Stimulated activated naive CD8-positive, alpha-beta T cell treated with anti-CD3 and anti-CD28 coated beads, Interleukin-15, amount 100 ng/mL, for 72 hours (primary cell): ENCODE data around the gene TBX1.

ENCODE experiments used
- ATAC-seq: fragments of 150-1000 bp; cut with Tn5 transposase; 2 replicates; pipeline ENCODE4 v1.10.0; 2021; ENCODE audit warnings: mild to moderate bottlenecking, moderate library complexity
- DNase-seq, 2 donors: peaks; one replicate each; pipeline ENCODE4 v3.0.0; 2021 to 2022
- H3K27ac Mint-ChIP-seq, 2 donors: one replicate each; pipeline ENCODE4 v1.8.0; 2022; ENCODE audit warnings: mild to moderate bottlenecking in 2 of 2, mixed read lengths in 2 of 2, moderate library complexity in 2 of 2
- H3K27me3 Mint-ChIP-seq: one replicate; pipeline ENCODE4 v1.8.0; 2022; ENCODE audit warnings: mixed read lengths
- H3K4me1 Mint-ChIP-seq: one replicate; pipeline ENCODE4 v1.8.0; 2022; ENCODE audit warnings: mild to moderate bottlenecking, mixed read lengths
- H3K4me3 Mint-ChIP-seq, 2 donors: one replicate each; pipeline ENCODE4 v1.8.0; 2022; ENCODE audit warnings: mild to moderate bottlenecking in 2 of 2, mixed read lengths in 2 of 2, moderate library complexity in 1 of 2
- H3K9me3 Mint-ChIP-seq, 2 donors: one replicate each; pipeline ENCODE4 v1.8.0; 2022; ENCODE audit warnings: mixed read lengths in 2 of 2

The TBX1 gene

DNA sequence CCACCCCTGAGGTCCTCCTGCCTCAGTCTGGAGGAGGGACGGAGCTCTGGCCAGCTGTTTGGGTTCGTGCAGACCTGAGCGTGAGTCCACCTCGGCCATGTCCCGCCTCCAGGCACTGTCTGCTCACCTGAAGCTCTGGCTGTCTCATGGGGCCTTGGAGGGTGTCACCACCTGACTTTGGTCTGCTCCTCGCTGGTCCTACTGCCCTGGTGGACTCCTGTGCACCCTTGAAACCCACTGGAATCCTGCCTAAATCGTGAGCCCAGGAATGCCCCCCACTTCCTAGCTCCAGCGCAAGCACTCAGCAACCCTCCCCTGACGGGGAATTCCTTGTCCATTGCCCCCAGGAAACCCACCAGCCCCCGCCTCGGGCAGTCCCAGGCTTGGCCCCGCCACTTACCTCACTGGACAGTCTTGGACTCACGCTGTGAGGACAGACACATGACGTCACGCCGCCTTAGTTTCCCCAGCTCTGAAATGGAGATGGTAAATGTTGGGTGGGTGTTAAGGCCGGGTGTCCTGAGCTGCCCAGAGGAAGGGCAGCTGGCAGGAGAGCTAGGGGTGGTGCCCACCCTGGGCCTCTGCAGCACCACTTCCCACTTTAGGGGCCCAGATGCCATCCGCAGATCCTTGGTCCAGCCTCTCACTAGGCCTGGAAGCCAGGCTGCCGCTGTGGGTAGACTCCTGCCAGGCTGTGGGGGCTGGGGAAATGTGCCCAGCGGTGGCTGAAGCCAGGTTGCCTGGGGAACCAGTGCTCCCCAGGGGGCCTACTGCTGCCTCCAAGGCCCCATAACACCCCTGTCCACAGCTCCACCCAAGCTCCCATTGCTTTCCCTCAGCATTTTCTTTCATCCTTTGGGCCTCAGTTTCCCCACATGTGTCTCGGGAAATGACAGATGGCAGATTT is 18.2 kb upstream of the TBX1 start:
- Mint-ChIP-seq H3K27ac (peak overlapping the region in 1 of 2 donors; percentile 59), H3K4me1 (no peaks in the 10 kb centered on the region), H3K4me3 (no peak overlapping the region), H3K9me3 (no peaks in the 10 kb centered on the region), H3K27me3 (no peaks in the 10 kb centered on the region)
- DNase-seq (no peak), ATAC-seq (no peak)

GRCh38 chr22:19743081-19743480 is 17.5 kb upstream of the TBX1 start:
- Mint-ChIP-seq H3K27ac (peak overlapping the region in 1 of 2 donors; percentile 42), H3K4me1 (no peaks in the 10 kb centered on the region), H3K4me3 (no peak overlapping the region), H3K9me3 (no peaks in the 10 kb centered on the region), H3K27me3 (no peaks in the 10 kb centered on the region)
- DNase-seq: no peak
- ATAC-seq: no peak

DNA sequence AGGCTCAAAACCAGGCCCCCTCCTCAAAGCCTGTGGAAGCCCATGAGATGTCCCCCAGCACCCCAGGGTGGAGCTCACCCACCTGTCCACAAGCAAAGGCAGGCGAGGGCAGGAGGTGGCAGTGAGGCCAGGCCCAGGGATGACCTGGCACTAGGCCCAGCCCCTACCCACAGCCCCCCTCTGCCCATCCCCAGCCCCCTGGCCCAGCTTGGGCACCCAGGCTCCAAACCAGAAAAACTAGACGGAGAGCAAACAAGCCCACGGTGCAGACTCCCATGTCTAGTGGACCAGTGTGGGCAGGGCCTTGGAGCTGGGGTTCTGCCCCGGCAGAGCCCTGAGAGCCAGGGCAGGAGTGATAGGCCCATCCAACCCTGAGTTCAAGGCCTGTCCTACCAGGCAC is 16.9 kb upstream of the TBX1 start:
- H3K27me3 Mint-ChIP-seq: no peaks in the 10 kb centered on the region
- ATAC-seq: no peak
- no peak for DNase-seq
- H3K27ac Mint-ChIP-seq: no peak overlapping the region
- no peaks in the 10 kb centered on the region for H3K4me1 Mint-ChIP-seq
- H3K4me3 Mint-ChIP-seq: no peak overlapping the region
- H3K9me3 Mint-ChIP-seq: no peaks in the 10 kb centered on the region

GRCh38 chr22:19744350-19745006 is 16.1 kb upstream of the TBX1 start:
- ATAC-seq (no peak), DNase-seq (no peak)
- no peaks in the 10 kb centered on the region for H3K4me1 Mint-ChIP-seq
- no peaks in the 10 kb centered on the region for H3K27me3 Mint-ChIP-seq
- H3K9me3 Mint-ChIP-seq: no peaks in the 10 kb centered on the region
- H3K27ac Mint-ChIP-seq: no peak overlapping the region
- no peak overlapping the region for H3K4me3 Mint-ChIP-seq

GRCh38 chr22:19745155-19746101 is 15.2 kb upstream of the TBX1 start:
- no peaks in the 10 kb centered on the region for H3K27me3 Mint-ChIP-seq
- H3K9me3 Mint-ChIP-seq: no peaks in the 10 kb centered on the region
- no peak overlapping the region for H3K27ac Mint-ChIP-seq
- H3K4me1 Mint-ChIP-seq: no peaks in the 10 kb centered on the region
- no peak for DNase-seq
- ATAC-seq: no peak
- no peak overlapping the region for H3K4me3 Mint-ChIP-seq

DNA sequence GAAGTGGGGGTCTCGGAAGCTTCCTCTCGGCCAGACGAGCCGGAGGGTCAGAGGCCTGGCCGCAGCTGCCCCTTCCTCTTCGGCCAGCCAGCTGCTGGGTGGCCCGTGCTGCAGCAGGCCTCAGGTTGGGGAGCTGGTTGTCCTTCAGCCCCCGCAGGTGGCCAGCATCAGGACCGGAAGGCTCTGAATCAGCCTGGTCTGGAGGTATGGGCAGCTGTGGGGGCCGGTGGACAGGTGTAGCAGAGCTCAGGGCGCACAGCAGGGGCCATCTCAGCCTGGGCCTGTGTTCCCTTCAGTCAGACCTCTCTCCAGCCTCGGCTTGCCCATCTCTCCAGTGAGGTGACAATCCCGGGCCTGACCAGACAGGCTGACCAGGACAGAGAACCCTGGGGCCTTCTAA is 13.9 kb upstream of the TBX1 start:
- Mint-ChIP-seq H3K27ac (no peak overlapping the region), H3K4me1 (no peaks in the 10 kb centered on the region), H3K27me3 (no peaks in the 10 kb centered on the region), H3K4me3 (no peak overlapping the region), H3K9me3 (no peaks in the 10 kb centered on the region)
- no peak for ATAC-seq
- DNase-seq: no peak

- Mint-ChIP-seq H3K9me3 (no peaks in the 10 kb centered on the region), H3K27ac (no peak overlapping the region), H3K27me3 (peaks cover 2% of the 10 kb centered on the region), H3K4me1 (no peaks in the 10 kb centered on the region), H3K4me3 (no peak overlapping the region)
- DNase-seq (no peak), ATAC-seq (no peak)
These were observed 13.0 kb upstream of the TBX1 start for GRCh38 chr22:19747551-19747950.

GRCh38 chr22:19748139-19748538 is 12.4 kb upstream of the TBX1 start:
- Mint-ChIP-seq H3K4me3 (no peak overlapping the region), H3K4me1 (no peaks in the 10 kb centered on the region), H3K27me3 (peaks cover 8% of the 10 kb centered on the region), H3K9me3 (no peaks in the 10 kb centered on the region), H3K27ac (no peak overlapping the region)
- DNase-seq (no peak), ATAC-seq (no peak)

DNA sequence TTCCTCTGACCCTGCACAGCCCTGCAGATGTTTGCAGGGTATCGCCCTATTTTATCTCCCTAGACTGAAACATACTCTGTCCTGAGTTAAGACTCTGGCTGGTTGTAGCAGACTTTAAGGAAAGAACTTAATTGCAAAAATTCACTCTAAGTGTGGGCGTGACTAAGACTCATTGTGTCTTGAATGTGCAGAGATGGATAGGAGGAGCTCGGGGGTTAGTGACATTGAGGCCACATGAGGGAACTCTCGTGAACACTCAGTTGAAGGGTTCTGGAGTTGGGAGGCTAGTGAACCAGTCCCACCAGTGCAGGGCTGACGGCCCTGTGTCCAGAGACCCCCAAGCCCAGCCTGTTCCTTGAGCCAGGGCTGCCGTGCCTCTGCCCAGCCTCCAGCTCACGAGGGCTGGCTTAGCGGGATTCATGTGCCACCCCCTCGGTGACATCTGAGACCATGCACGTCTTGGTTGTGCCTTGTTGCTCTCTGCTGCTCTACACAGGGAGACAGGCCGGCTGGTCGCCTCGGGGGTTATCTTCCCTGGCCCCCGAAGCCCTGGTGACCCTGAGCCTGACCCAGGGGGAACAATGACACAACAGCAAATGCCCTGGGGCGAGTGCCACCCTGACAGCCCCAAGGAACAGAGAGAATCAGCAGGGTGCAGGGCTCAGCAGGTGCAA is 11.4 kb upstream of the TBX1 start:
- no peak overlapping the region for H3K4me3 Mint-ChIP-seq
- H3K27ac Mint-ChIP-seq: no peak overlapping the region
- peaks cover 18% of the 10 kb centered on the region for H3K27me3 Mint-ChIP-seq
- DNase-seq (no peak), ATAC-seq (no peak)
- H3K4me1 Mint-ChIP-seq: no peaks in the 10 kb centered on the region
- no peaks in the 10 kb centered on the region for H3K9me3 Mint-ChIP-seq

DNA sequence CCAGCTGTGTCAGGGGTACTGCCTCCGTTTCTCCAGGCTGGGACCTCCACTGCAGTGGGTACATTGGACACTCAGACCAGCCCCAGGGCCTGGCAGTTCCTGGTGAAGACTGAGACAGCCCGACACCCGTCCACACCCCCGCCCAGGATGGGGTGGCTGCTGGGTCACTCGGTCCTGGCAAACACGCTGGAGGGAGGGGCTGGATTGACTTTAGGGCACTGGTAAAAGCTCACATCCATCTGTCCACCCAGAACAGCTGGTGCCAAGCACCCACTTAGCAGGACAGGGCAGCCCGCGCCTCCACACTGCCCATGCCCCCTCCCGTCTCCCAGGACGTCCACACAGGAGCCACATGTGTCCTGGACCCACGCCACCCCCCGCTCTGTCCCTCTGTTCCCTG is 10.7 kb upstream of the TBX1 start:
- Mint-ChIP-seq H3K27me3 (peaks cover 25% of the 10 kb centered on the region), H3K4me3 (no peak overlapping the region), H3K4me1 (peaks cover under 1% of the 10 kb centered on the region), H3K9me3 (no peaks in the 10 kb centered on the region), H3K27ac (no peak overlapping the region)
- no peak for ATAC-seq
- no peak for DNase-seq

GRCh38 chr22:19750507-19751490 is 9.8 kb upstream of the TBX1 start:
- Mint-ChIP-seq H3K4me3 (no peak overlapping the region), H3K27me3 (peaks cover 35% of the 10 kb centered on the region), H3K9me3 (no peaks in the 10 kb centered on the region), H3K4me1 (peaks cover 9% of the 10 kb centered on the region), H3K27ac (no peak overlapping the region)
- DNase-seq (no peak), ATAC-seq (no peak)

DNA sequence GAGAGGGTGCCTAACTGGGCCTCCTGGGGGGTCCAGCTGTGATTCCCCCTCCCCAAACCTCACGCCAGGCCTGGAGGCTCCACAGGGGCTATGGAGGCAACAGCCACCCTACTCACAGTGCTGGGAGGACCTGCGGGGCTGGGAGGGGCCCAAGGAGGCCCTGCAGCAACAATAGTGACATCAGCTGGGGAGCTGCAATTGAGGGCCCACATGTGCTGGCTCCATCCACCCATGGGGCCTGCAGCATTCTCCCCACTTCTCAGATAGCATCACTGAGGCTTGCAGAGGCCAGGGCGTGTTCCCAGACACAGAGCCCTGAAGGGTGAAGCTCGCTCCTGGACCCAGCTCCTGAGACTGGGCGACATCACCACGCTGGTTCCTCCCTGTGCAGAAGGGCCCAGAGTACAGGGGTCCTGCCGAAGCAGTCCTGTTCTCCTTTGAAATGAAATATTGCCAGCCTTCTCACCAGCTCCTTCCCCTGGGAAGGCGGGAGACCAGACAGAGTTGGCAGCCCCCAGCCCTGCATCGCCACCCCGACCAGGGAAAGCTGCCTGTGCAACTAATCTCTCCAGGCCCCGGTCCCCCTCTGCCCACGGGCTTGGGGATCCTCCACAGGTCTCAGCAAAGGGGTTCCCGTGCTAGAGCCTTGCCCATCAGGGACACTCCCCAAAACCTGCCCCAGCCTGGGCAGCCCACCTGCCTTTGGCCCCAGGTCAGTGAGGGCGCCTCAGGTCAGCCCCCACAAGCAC is 8.9 kb upstream of the TBX1 start:
- H3K27me3 Mint-ChIP-seq: peaks cover 43% of the 10 kb centered on the region
- no peak for ATAC-seq
- DNase-seq: no peak
- H3K4me3 Mint-ChIP-seq: no peak overlapping the region
- H3K9me3 Mint-ChIP-seq: no peaks in the 10 kb centered on the region
- no peak overlapping the region for H3K27ac Mint-ChIP-seq
- H3K4me1 Mint-ChIP-seq: peaks cover 18% of the 10 kb centered on the region

- Mint-ChIP-seq H3K4me1 (peaks cover 28% of the 10 kb centered on the region), H3K4me3 (no peak overlapping the region), H3K27ac (no peak overlapping the region), H3K9me3 (no peaks in the 10 kb centered on the region), H3K27me3 (peaks cover 59% of the 10 kb centered on the region)
- DNase-seq (no peak), ATAC-seq (no peak)
These were observed 7.3 kb upstream of the TBX1 start for GRCh38 chr22:19753090-19753842.
